T-helper 2 cell treated with Interferon-gamma antibody and Interleukin-4, amounts not matched to agents 5 μg/mL and 100 μg/mL, for 36 hours (primary cell): ENCODE measurements around the gene EFHD2.

Experiments
- DNase-seq: peaks from one replicate; pipeline ENCODE4 v3.0.0; 2021; ENCODE audit warnings: low spot score
- H3K27ac Mint-ChIP-seq: one replicate; pipeline ENCODE4 v1.8.0; 2021; ENCODE audit warnings: mild to moderate bottlenecking, mixed read lengths
- H3K27me3 Mint-ChIP-seq: one replicate; pipeline ENCODE4 v1.8.0; 2021; ENCODE audit warnings: low read depth, mixed read lengths
- H3K36me3 Mint-ChIP-seq: one replicate; pipeline ENCODE4 v1.8.0; 2021; ENCODE audit warnings: low read depth, mixed read lengths
- H3K4me1 Mint-ChIP-seq: one replicate; pipeline ENCODE4 v1.8.0; 2021; ENCODE audit warnings: low read depth, mixed read lengths
- H3K4me3 Mint-ChIP-seq: one replicate; pipeline ENCODE4 v1.8.0; 2022; ENCODE audit warnings: mild to moderate bottlenecking, moderate library complexity, mixed read lengths
- H3K9me3 Mint-ChIP-seq: one replicate; pipeline ENCODE4 v1.8.0; 2021; ENCODE audit warnings: mixed read lengths

Gene EFHD2

GRCh38 chr1:15439325-15439724, 29.6 kb downstream of the EFHD2 start:
- no peak for DNase-seq
- H3K27me3 Mint-ChIP-seq = no peaks in the 10 kb centered on the region
- no peak overlapping the region for H3K4me3 Mint-ChIP-seq
- no peaks in the 10 kb centered on the region for H3K4me1 Mint-ChIP-seq
- no peaks in the 10 kb centered on the region for H3K36me3 Mint-ChIP-seq
- no peak overlapping the region for H3K27ac Mint-ChIP-seq
- no peaks in the 10 kb centered on the region for H3K9me3 Mint-ChIP-seq

GRCh38 chr1:15440357-15440756, 30.7 kb downstream of the EFHD2 start:
- Mint-ChIP-seq H3K27me3 (peaks cover 3% of the 10 kb centered on the region), H3K27ac (no peak overlapping the region), H3K36me3 (no peaks in the 10 kb centered on the region), H3K4me1 (peaks cover 4% of the 10 kb centered on the region), H3K9me3 (no peaks in the 10 kb centered on the region), H3K4me3 (no peak overlapping the region)
- DNase-seq = no peak

DNA sequence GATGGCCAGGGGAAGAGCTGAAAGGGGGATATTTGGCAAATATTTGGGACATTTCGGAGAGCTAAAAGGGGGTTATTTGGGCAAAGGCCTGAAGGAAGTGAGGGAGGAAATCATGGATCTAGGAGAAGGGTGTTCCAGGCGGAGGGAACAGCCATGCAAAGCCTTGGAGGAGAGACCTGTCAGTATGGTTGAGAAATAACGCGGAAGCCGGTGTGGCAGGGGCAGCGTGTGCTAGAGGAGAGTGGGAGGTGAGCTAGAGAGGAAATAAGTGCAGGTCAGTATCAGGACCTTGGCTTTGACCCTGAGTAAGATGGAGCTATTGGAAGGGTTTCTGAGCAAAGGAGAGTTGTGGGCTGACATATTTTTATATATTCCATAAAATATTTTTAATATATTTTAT, 31.6 kb downstream of the EFHD2 start:
- Mint-ChIP-seq H3K27ac (no peak overlapping the region), H3K27me3 (peaks cover 3% of the 10 kb centered on the region)

DNA sequence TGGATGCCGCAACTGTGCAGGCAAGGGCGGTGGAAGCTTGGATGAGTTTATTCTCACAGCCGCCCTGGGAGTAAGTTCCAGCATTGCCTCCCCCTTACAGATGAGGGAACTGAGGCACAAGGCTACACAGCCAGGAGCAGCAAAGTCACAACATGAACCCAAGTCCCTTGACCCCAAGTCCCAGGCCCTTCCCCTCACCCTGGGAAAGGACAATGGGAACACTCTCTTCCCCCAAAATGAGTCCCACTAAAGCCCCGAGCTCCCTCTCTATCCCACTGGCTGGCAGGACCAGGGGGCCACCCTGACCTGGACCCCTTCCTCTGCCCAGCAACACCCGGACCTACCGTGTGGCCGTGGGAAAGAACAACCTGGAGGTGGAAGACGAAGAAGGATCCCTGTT, 32.4 kb downstream of the EFHD2 start:
- peaks cover 4% of the 10 kb centered on the region for H3K4me1 Mint-ChIP-seq
- DNase-seq = no peak
- H3K27ac Mint-ChIP-seq = no peak overlapping the region
- no peaks in the 10 kb centered on the region for H3K36me3 Mint-ChIP-seq
- H3K4me3 Mint-ChIP-seq = no peak overlapping the region
- peaks cover 3% of the 10 kb centered on the region for H3K27me3 Mint-ChIP-seq
- H3K9me3 Mint-ChIP-seq = no peaks in the 10 kb centered on the region

More for the DNA sequence above, 31.6 kb downstream of the EFHD2 start:
- no peak for DNase-seq
- no peaks in the 10 kb centered on the region for H3K9me3 Mint-ChIP-seq
- no peaks in the 10 kb centered on the region for H3K36me3 Mint-ChIP-seq
- H3K4me1 Mint-ChIP-seq = peaks cover 4% of the 10 kb centered on the region
- no peak overlapping the region for H3K4me3 Mint-ChIP-seq

DNA sequence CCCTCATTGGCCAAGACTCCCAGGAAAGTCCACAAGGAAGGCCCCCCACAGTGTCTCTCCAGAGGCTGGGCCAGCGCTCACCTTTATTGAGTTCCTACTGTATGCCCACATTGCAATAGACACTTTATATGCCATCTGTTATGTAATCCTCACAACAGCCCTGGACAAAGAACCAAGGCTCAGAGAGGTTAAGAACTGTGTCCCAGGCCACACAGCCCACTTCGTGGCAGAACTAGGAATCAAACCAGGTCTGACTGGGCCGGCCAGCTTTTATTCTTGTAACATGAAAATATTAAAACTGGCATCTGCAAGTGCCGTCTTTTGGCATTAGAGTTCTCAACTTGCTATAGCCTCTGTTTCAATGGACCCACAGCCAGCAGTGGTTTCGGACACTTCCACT, 33.1 kb downstream of the EFHD2 start:
- H3K27ac Mint-ChIP-seq = no peak overlapping the region
- peaks cover 3% of the 10 kb centered on the region for H3K27me3 Mint-ChIP-seq
- H3K9me3 Mint-ChIP-seq = no peaks in the 10 kb centered on the region
- no peak for DNase-seq
- H3K4me1 Mint-ChIP-seq = peaks cover 4% of the 10 kb centered on the region
- H3K4me3 Mint-ChIP-seq = no peak overlapping the region
- no peaks in the 10 kb centered on the region for H3K36me3 Mint-ChIP-seq

GRCh38 chr1:15443281-15443680, 33.6 kb downstream of the EFHD2 start:
- Mint-ChIP-seq H3K4me3 (no peak overlapping the region), H3K4me1 (peaks cover 4% of the 10 kb centered on the region), H3K9me3 (no peaks in the 10 kb centered on the region), H3K27me3 (peaks cover 3% of the 10 kb centered on the region), H3K36me3 (no peaks in the 10 kb centered on the region), H3K27ac (no peak overlapping the region)
- no peak for DNase-seq

- H3K27me3 Mint-ChIP-seq = peaks cover 3% of the 10 kb centered on the region
- H3K4me3 Mint-ChIP-seq = no peak overlapping the region
- H3K36me3 Mint-ChIP-seq = no peaks in the 10 kb centered on the region
- H3K27ac Mint-ChIP-seq = no peak overlapping the region
- H3K9me3 Mint-ChIP-seq = no peaks in the 10 kb centered on the region
- peaks cover 4% of the 10 kb centered on the region for H3K4me1 Mint-ChIP-seq
- DNase-seq = no peak
Measured at GRCh38 chr1:15444468-15445389, 35.0 kb downstream of the EFHD2 start.

DNA sequence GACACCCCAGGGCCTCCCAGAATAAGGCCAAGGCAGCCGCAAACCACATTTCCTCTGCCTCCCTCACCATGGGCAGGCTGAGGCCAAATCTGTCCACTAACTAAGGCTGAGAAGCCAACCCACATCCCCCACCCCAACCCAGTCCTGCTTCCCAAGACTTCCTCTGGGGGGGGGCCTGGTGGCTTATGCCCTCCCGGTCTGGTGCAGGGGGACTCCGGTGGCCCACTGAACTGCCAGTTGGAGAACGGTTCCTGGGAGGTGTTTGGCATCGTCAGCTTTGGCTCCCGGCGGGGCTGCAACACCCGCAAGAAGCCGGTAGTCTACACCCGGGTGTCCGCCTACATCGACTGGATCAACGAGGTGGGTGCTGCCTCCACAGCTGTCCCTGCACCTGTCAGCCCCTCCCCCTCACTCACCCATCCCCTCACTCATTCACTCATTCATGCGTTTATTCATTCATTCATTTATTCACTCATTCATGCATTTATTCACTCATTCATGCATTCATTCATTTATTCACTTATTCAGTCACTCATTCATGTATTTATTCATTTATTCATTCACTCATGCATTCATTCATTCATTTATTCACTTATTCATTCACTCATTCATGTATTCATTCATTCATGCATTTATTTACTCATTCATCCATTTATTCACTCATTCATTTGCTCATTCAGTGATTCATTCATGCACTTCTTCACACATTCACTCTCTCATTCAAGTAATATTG, 35.9 kb downstream of the EFHD2 start:
- H3K27ac Mint-ChIP-seq = no peak overlapping the region
- H3K4me3 Mint-ChIP-seq = no peak overlapping the region
- peaks cover 4% of the 10 kb centered on the region for H3K4me1 Mint-ChIP-seq
- H3K9me3 Mint-ChIP-seq = no peaks in the 10 kb centered on the region
- no peak for DNase-seq
- H3K36me3 Mint-ChIP-seq = no peaks in the 10 kb centered on the region
- H3K27me3 Mint-ChIP-seq = peaks cover 3% of the 10 kb centered on the region

DNA sequence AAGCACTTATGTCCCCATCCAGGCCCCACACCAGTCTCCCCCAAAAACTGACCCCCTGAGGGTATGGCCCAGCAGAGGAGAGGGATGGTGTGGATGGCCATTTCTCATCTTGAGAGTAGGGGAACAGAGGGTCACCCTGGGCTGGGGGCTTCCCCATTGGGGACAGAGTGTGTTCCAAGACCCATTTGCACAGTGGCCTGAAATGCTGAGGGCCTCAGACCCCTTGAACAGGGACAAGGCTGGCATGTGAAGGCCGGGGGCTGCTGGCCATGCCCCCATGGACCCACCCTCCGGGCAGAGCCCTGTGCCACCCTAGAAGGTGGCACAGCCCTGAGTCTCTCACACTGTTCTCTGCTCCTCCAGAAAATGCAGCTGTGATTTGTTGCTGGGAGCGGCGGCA, 36.5 kb downstream of the EFHD2 start:
- Mint-ChIP-seq H3K27ac (no peak overlapping the region), H3K9me3 (no peaks in the 10 kb centered on the region), H3K4me1 (peaks cover 4% of the 10 kb centered on the region), H3K36me3 (no peaks in the 10 kb centered on the region), H3K27me3 (peaks cover 7% of the 10 kb centered on the region), H3K4me3 (no peak overlapping the region)
- DNase-seq = no peak

- H3K4me3 Mint-ChIP-seq = no peak overlapping the region
- DNase-seq = no peak
- H3K27ac Mint-ChIP-seq = no peak overlapping the region
- H3K9me3 Mint-ChIP-seq = no peaks in the 10 kb centered on the region
- peaks cover 4% of the 10 kb centered on the region for H3K4me1 Mint-ChIP-seq
- no peaks in the 10 kb centered on the region for H3K36me3 Mint-ChIP-seq
- H3K27me3 Mint-ChIP-seq = peaks cover 7% of the 10 kb centered on the region
Measured at GRCh38 chr1:15448877-15449462, 39.3 kb downstream of the EFHD2 start.

GRCh38 chr1:15449567-15449966, 39.9 kb downstream of the EFHD2 start:
- Mint-ChIP-seq H3K9me3 (no peaks in the 10 kb centered on the region), H3K4me1 (peaks cover 4% of the 10 kb centered on the region), H3K4me3 (no peak overlapping the region), H3K36me3 (no peaks in the 10 kb centered on the region), H3K27ac (no peak overlapping the region), H3K27me3 (peaks cover 7% of the 10 kb centered on the region)
- no peak for DNase-seq

DNA sequence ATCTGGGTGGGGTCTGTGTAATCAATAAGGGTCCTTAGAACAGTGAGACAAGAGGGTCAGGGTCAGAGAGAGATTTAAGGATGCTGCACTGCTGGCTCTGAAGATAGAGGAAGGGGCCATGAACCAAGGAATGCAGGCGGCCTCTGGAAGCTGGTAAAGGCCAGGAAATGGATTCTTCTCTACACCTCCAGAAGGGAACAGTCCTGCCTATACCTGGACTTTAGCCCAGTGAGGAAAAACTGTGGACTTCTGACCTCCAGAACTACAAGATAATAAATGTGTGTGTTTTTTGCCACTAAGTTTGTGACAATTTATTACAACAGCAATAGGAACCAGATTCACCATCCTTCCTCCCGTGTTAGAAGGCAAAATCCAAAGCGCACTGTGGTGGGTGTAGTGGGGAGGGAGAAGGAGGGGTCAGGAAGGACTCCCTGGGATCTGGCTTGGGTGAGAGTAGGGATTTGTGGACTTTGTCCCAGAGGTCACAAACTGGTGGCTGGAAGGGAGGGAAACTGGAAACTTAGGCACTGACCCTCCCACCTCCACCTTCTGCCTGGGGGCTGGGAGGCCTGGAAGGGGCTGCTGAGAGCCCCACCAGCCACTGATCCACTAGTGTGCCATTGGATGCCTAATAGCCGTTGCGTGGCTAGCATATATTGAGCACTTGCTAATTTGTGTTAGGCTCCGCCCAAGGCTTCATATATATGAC, 41.5 kb downstream of the EFHD2 start:
- Mint-ChIP-seq H3K4me1 (no peaks in the 10 kb centered on the region), H3K27ac (no peak overlapping the region), H3K4me3 (no peak overlapping the region), H3K36me3 (no peaks in the 10 kb centered on the region), H3K9me3 (no peaks in the 10 kb centered on the region), H3K27me3 (peaks cover 4% of the 10 kb centered on the region)
- DNase-seq = no peak

GRCh38 chr1:15452216-15452615, 42.5 kb downstream of the EFHD2 start:
- Mint-ChIP-seq H3K4me1 (no peaks in the 10 kb centered on the region), H3K27ac (no peak overlapping the region), H3K36me3 (no peaks in the 10 kb centered on the region), H3K27me3 (peaks cover 4% of the 10 kb centered on the region), H3K9me3 (no peaks in the 10 kb centered on the region), H3K4me3 (no peak overlapping the region)
- DNase-seq = no peak
